NT2/D1 (cell line): ENCODE data around the gene DLX6.

Experiments used
- DNase-seq: peaks from one replicate; pipeline ENCODE4 v3.0.0-alpha.2; 2011; ENCODE audit warnings: low read depth, low spot score
- H3K27me3 ChIP-seq: 2 replicates; pipeline ENCODE4 v1.6.0; 2011; ENCODE audit warnings: mild to moderate bottlenecking; ENCODE audit not compliant: insufficient read length, insufficient read depth
- H3K36me3 ChIP-seq: 2 replicates; pipeline ENCODE4 v1.6.1; 2011; ENCODE audit warnings: mild to moderate bottlenecking, low read length, mixed read lengths; ENCODE audit not compliant: insufficient read depth, insufficient read length
- H3K4me1 ChIP-seq: 2 replicates; pipeline ENCODE4 v1.5.1; 2011; ENCODE audit not compliant: insufficient read depth, insufficient read length
- H3K4me3 ChIP-seq: 2 replicates; pipeline ENCODE4 v1.5.1; 2011; ENCODE audit warnings: low read depth; ENCODE audit not compliant: insufficient read length
- H3K9ac ChIP-seq: 2 replicates; pipeline ENCODE4 v1.6.0; 2011; ENCODE audit warnings: low read depth; ENCODE audit not compliant: insufficient read length
- H3K9me3 ChIP-seq: 2 replicates; pipeline ENCODE4 v1.5.1; 2011; ENCODE audit warnings: mild to moderate bottlenecking, low read length; ENCODE audit not compliant: insufficient read depth
- SUZ12 ChIP-seq: IDR thresholded peaks from 2 replicates; pipeline ENCODE4 v1.6.1; 2011; ENCODE audit not compliant: insufficient read length, insufficient read depth; ENCODE audit errors: extremely low read depth
- YY1 ChIP-seq: IDR thresholded peaks from 2 replicates; pipeline ENCODE4 v1.6.1; 2011; ENCODE audit not compliant: insufficient read length, insufficient read depth
- ZNF274 ChIP-seq: IDR thresholded peaks from 2 replicates; pipeline ENCODE4 v1.6.1; 2011; ENCODE audit warnings: mild to moderate bottlenecking, low read depth, low read length

The DLX6 gene

GRCh38 chr7:96977445-96977844, 27.9 kb upstream of the DLX6 start:
- Histone ChIP-seq H3K4me1 (no peaks in the 10 kb centered on the region), H3K36me3 (no peaks in the 10 kb centered on the region), H3K27me3 (no peaks in the 10 kb centered on the region), H3K4me3 (no peak overlapping the region), H3K9me3 (no peaks in the 10 kb centered on the region), H3K9ac (no peak overlapping the region)
- DNase-seq: no peak
- TF ChIP-seq YY1: no peak
- no peak for TF ChIP-seq SUZ12
- TF ChIP-seq ZNF274: no peak

- TF ChIP-seq ZNF274: no peak
- TF ChIP-seq SUZ12: no peak
- no peak for TF ChIP-seq YY1
- no peak overlapping the region for H3K9ac ChIP-seq
Observed at GRCh38 chr7:96979551-96980276, 25.6 kb upstream of the DLX6 start.

GRCh38 chr7:96982586-96982985, 22.8 kb upstream of the DLX6 start:
- Histone ChIP-seq H3K9me3 (no peaks in the 10 kb centered on the region), H3K4me3 (no peak overlapping the region), H3K36me3 (no peaks in the 10 kb centered on the region), H3K27me3 (peaks cover 11% of the 10 kb centered on the region), H3K4me1 (no peaks in the 10 kb centered on the region), H3K9ac (no peak overlapping the region)
- DNase-seq: no peak
- no peak for TF ChIP-seq ZNF274
- no peak for TF ChIP-seq SUZ12
- TF ChIP-seq YY1: no peak

More at GRCh38 chr7:96979551-96980276, 25.6 kb upstream of the DLX6 start:
- no peak for DNase-seq
- no peak overlapping the region for H3K4me3 ChIP-seq
- no peaks in the 10 kb centered on the region for H3K27me3 ChIP-seq
- H3K4me1 ChIP-seq: no peaks in the 10 kb centered on the region
- H3K36me3 ChIP-seq: no peaks in the 10 kb centered on the region
- H3K9me3 ChIP-seq: no peaks in the 10 kb centered on the region

GRCh38 chr7:96985992-96986391, 19.4 kb upstream of the DLX6 start:
- H3K9ac ChIP-seq: no peak overlapping the region
- no peaks in the 10 kb centered on the region for H3K9me3 ChIP-seq
- no peak overlapping the region for H3K4me3 ChIP-seq
- H3K36me3 ChIP-seq: no peaks in the 10 kb centered on the region
- no peaks in the 10 kb centered on the region for H3K4me1 ChIP-seq
- no peak for DNase-seq
- H3K27me3 ChIP-seq: peaks cover 45% of the 10 kb centered on the region
- TF ChIP-seq SUZ12 (no peak), YY1 (no peak), ZNF274 (no peak)

- DNase-seq: no peak
- Histone ChIP-seq H3K36me3 (no peaks in the 10 kb centered on the region), H3K9ac (no peak overlapping the region), H3K4me3 (no peak overlapping the region), H3K4me1 (no peaks in the 10 kb centered on the region), H3K27me3 (peaks cover 54% of the 10 kb centered on the region), H3K9me3 (no peaks in the 10 kb centered on the region)
- TF ChIP-seq SUZ12 (no peak), ZNF274 (no peak), YY1 (no peak)
Observed at GRCh38 chr7:96986901-96987300, 18.5 kb upstream of the DLX6 start.

- no peaks in the 10 kb centered on the region for H3K36me3 ChIP-seq
- H3K4me1 ChIP-seq: no peaks in the 10 kb centered on the region
- H3K27me3 ChIP-seq: peaks cover 62% of the 10 kb centered on the region
- DNase-seq: no peak
- H3K4me3 ChIP-seq: no peak overlapping the region
- no peak overlapping the region for H3K9ac ChIP-seq
- TF ChIP-seq SUZ12 (no peak), ZNF274 (no peak), YY1 (no peak)
- H3K9me3 ChIP-seq: no peaks in the 10 kb centered on the region
Observed at GRCh38 chr7:96987719-96988118, 17.6 kb upstream of the DLX6 start.

GRCh38 chr7:96989241-96989858, 16.0 kb upstream of the DLX6 start:
- Histone ChIP-seq H3K9me3 (0 out of 2 replicates have a peak, but pooled peaks cover 6% of the 10 kb centered on the region), H3K36me3 (no peaks in the 10 kb centered on the region), H3K4me1 (no peaks in the 10 kb centered on the region), H3K4me3 (no peak overlapping the region), H3K27me3 (peaks cover 77% of the 10 kb centered on the region), H3K9ac (no peak overlapping the region)
- TF ChIP-seq SUZ12 (no peak), ZNF274 (no peak), YY1 (no peak)
- no peak for DNase-seq
